Measurements from ENCODE around the gene LRCH1.
A peak's percentile ranks its signal among the peaks of the same experiment; 100 is the strongest.

LRCH1 gene

GRCh38 chr13:46565808-46566750 lies 13.1 kb downstream of the LRCH1 start:
- DNase-seq = no peak

- no peak for DNase-seq
Measured at GRCh38 chr13:46567671-46568070, 14.7 kb downstream of the LRCH1 start.

GRCh38 chr13:46569456-46569855 lies 16.5 kb downstream of the LRCH1 start:
- no peak for DNase-seq

GRCh38 chr13:46570273-46570672 lies 17.3 kb downstream of the LRCH1 start:
- no peak for DNase-seq

- no peak for DNase-seq
Measured at GRCh38 chr13:46571189-46571908, 18.4 kb downstream of the LRCH1 start.

GRCh38 chr13:46571909-46572595 lies 19.1 kb downstream of the LRCH1 start:
- DNase-seq = no peak

- DNase-seq = no peak
Measured at GRCh38 chr13:46572752-46573431, 19.9 kb downstream of the LRCH1 start.

- no peak for DNase-seq
Measured at GRCh38 chr13:46575301-46575771, 22.4 kb downstream of the LRCH1 start.

- no peak for DNase-seq
Measured at GRCh38 chr13:46575818-46576221, 22.9 kb downstream of the LRCH1 start.

- no peak for DNase-seq
Measured at GRCh38 chr13:46576762-46577161, 23.8 kb downstream of the LRCH1 start.

- DNase-seq = no peak
Measured at GRCh38 chr13:46577696-46578589, 25.0 kb downstream of the LRCH1 start.

- peak; percentile 4 for DNase-seq
Measured at GRCh38 chr13:46578590-46578975, 25.6 kb downstream of the LRCH1 start.

GRCh38 chr13:46580362-46580839 lies 27.4 kb downstream of the LRCH1 start:
- no peak for DNase-seq

- DNase-seq = no peak
Measured at GRCh38 chr13:46582190-46582589, 29.2 kb downstream of the LRCH1 start.

- DNase-seq = no peak
Measured at GRCh38 chr13:46586751-46587514, 34.0 kb downstream of the LRCH1 start.

GRCh38 chr13:46587807-46588418 lies 34.9 kb downstream of the LRCH1 start:
- no peak for DNase-seq

GRCh38 chr13:46592385-46592784 lies 39.4 kb downstream of the LRCH1 start:
- no peak for DNase-seq

- DNase-seq = peak; percentile 29
Measured at GRCh38 chr13:46593398-46593797, 40.4 kb downstream of the LRCH1 start.

GRCh38 chr13:46594374-46595078 lies 41.6 kb downstream of the LRCH1 start:
- no peak for DNase-seq

All from stimulated activated naive CD4-positive, alpha-beta T cell treated with Interleukin-2 at 50 U/mL for 16 hours (primary cell).